Kidney tubule cell (primary cell): ENCODE results near the gene PKP2.
"Not testable (repeated sequence)": the region's sequence is repeated elsewhere in the genome, so short reads cannot be mapped to it uniquely, and the experiment has no call there.

ENCODE experiments used
- DNase-seq: peaks from one replicate; pipeline ENCODE4 v3.0.0-alpha.2; 2018; ENCODE audit warnings: low spot score

Gene PKP2

DNA sequence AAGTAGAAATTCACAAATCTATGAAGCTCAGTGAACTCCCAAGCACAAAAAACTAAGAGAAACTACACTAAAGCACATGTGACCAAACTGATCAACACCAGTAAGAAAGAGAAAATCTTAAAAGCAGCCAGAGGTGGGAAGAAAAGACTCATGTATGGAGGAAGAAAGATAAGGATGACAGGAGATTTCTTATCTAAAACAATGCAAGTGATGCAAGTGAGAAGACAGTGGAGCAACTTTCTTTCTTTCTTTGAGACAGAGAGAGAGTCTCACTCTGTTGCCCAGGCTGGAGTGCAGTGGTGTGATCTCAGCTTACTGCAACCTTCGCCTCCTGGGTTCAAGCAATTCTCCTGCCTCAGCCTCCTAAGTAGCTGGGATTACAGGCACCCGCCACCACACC, 34.9 kb downstream of the PKP2 start:
- not testable (repeated sequence) for DNase-seq

DNA sequence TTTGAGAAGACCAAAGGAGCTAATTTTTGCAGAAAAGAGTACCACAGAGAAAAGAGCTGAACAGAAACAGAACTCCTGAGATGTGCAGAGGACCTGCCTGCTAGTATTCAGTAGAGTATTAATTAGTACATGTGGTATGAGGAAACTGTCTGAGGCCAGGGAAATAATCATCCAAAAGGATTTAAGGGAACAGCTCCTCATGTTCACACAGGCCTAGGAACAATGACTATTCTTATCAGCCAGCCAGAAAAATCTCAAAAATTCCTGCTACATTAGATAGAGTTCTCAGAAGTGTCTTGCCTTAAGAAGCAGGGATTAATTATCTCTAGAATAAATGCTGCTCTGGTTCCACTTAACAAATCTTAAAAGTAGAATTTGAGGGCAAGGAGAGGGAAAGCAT, 36.4 kb downstream of the PKP2 start:
- DNase-seq, result peak; percentile 25

DNA sequence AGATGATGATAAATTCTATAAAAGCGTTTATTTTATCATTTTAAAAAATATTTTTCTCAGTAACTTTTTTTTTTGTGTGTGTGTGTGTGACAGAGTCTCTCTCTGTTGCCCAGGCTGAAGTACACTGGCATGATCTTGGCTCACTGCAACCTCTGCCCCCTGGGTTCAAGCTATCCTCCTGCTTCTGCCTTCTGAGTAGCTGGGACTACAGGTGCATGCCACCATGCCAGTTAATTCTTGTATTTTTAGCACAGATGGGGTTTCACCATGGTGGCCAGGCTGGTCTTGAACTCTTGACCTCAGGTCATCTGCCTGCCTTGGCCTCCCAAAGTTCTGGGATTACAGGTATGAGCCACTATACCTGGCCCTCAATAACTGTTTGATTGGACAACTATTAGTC, 37.2 kb downstream of the PKP2 start:
- no peak for DNase-seq

GRCh38 chr12:32854716-32855115, 41.9 kb downstream of the PKP2 start:
- no peak for DNase-seq

DNA sequence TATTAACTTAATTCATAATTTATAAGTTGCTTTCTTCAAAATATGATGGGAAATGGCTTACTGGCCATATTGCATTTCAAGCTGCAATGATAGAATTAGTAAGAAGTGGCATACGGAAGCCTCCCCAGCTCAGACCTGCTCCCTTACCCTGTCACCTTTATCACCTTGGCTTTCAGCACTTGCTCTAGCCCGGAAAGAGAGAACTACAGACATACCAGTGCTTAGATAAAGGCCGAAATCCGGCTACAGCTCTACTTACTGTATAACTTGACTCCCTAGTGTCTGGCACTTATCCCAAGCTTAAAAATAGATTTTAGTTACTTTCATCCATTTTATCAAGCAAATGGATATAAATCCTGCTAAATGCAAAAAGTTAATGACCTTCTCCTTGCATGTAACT, 42.5 kb downstream of the PKP2 start:
- DNase-seq, result no peak

DNA sequence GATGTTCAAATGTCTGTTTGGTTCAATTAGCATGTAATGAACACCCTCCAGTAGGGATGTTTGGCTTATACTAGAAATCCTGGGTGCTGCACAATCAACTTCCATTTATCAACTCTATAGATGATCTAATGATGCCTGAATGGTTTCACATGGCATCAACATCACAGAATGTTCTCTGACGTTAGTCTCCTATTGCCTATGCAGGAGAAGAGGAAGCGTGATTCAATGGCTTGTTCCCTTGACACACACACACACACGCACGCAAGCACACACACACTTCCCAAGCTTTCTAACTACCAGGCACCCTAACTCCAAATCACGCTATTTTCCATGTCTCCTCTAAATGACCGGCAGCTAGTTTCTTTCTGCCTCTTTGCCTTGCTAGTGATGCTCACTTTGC, 49.3 kb downstream of the PKP2 start:
- DNase-seq, result no peak

GRCh38 chr12:32846053-32846452, 50.5 kb downstream of the PKP2 start:
- DNase-seq, result no peak

DNA sequence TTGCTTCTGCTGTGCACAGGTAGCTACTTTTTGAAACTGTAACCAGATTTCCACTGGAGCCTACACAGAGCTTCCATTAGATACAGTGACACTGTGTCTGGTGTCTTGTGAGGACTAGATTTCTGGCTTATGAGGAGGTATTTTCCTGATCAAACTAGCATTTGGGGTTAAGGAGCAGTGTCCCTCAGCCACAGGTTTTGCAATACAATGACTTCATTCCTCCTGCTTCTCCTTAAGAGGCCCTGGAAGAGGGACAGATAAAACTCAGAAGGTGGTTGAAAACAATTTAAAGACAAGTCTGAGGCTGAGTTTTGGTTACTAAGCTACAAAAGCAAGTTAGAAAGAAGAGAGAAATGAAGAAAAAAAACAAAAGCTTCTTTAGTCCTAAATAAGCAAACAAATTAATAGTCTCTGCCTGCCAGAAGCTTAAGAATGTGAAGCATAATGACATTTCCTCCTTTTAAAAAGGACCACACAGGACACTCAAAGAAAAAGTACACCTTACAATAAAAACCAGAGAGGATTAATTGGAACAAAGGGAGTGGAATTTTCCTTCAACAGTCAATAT, 53.0 kb downstream of the PKP2 start:
- DNase-seq, result no peak

GRCh38 chr12:32841061-32841460, 55.5 kb downstream of the PKP2 start:
- DNase-seq, result no peak

DNA sequence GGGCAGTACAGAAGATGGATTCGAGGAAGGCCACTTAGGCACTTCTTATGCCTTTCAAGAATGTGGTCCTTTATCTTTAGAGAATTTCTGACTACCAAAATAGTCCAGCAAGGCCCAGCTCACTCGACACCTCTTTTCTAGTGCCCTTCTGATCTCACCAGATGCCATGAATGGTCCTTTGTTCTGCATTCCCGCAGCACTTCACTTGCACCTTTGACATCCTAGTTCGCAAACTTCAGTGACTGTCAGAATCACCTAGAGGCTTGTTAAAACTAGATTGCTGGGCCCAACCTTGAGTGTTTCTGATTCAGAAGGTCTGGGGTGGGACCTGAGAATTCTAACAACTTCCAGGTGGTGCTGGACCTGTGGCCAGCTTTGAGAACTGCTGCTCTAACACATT, 56.7 kb downstream of the PKP2 start:
- no peak for DNase-seq

DNA sequence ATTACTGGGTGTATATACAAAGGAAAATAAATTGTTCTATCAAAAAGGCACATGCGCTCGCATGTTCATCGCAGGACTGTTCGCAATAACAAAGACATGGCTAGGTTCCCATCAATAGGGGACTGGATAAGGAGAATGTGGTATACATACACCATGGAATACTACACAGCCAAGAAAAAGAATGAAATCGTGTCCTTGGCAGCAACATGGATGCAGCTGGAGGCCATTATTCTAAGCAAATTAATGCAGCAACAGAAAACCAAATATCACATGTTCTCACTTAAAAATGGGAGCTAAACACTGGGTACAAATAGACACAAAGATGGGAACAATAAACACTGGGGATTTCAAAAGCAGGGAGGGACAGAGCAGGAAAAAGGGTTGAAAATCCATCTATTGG, 58.6 kb downstream of the PKP2 start:
- no peak for DNase-seq

DNA sequence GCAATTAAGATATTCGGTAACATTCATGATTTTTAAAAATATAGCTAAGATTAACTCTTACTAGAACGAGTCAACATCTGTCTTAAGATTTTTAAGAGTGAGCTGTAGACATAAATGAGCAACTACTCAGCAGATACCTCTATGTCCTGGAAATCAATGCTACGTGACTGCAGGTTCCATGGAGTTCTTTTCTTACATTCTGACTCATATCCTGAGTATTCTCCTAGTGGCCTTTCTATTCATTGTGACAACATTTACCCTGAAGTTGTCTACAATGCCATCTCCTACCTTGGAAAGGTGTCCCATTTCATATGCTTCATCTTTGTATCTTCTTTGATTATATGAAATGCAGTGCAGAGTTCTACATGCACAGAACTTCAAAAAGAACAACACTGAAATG, 59.9 kb downstream of the PKP2 start:
- DNase-seq, result peak; percentile 49

DNA sequence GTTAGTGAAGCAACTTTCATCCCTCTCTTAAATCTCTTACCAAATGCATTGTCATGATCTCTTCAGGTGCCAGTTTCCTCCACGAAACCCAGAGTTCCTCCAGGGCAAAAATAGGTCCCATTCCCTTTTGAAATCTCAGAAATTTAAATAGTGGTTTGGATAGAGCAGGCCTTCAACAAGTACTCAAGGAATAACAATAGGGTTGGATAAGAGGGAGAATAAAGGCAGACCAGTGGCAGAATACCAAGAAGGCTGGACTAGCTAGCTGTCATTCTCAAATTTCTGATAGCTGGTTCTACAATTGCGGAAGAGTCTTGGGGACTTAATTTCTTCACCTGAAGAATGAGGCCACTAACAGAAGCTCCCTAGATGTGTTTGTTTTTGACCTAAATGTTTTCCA, 62.5 kb downstream of the PKP2 start:
- DNase-seq, result no peak

DNA sequence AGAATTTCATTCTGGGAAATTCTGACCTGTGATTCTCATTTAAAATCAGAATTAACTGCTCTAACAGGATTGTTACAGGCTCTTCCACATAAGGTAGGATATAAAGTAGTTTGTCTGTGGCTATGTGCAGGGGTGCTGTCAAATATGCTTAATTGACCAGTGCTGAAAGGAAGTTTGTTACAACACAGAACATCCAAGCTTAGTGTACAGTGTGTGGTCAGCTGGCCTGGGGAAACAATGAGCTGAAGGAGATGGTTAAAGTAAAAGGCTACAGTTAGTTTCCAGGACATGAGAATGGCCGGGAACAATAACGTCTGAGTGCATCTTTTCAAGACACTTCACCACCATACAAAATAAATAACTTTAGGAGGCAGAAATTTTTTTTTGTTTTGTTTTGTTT, 68.0 kb downstream of the PKP2 start:
- no peak for DNase-seq

- DNase-seq, result no peak
Measured at GRCh38 chr12:32828120-32828519, 68.5 kb downstream of the PKP2 start.

DNA sequence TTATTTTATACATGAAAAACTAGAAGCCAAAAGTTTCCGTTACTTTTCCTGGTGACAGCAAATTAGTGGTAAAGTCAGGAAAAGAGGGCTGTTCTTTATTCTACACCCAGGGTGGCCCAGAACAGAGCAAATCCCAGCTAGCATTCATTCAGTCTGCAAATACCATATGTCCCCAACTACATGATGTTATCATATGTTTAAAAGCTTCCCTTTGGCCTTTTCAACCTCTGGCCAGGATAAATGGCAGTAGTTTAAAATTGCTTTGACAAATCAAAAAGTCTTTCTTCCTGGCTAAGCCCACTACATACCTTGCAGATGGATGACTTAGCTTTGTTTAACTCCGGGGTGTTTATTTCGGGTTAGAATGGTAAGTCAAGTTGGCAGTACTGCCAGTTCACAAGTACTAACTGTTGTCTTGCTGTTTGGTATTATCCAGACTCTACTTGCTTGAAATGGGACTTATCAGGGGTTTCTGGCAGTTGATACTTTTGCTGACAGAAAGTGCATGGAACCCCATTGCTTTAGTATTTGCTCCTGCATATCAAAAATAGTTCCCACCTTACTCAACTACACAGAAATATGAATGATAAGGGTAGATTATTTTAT, 69.7 kb downstream of the PKP2 start:
- DNase-seq, result no peak

- no peak for DNase-seq
Measured at GRCh38 chr12:32824596-32824995, 72.0 kb downstream of the PKP2 start.

GRCh38 chr12:32822344-32822743, 74.2 kb downstream of the PKP2 start:
- no peak for DNase-seq

GRCh38 chr12:32821710-32822109, 74.9 kb downstream of the PKP2 start:
- no peak for DNase-seq

DNA sequence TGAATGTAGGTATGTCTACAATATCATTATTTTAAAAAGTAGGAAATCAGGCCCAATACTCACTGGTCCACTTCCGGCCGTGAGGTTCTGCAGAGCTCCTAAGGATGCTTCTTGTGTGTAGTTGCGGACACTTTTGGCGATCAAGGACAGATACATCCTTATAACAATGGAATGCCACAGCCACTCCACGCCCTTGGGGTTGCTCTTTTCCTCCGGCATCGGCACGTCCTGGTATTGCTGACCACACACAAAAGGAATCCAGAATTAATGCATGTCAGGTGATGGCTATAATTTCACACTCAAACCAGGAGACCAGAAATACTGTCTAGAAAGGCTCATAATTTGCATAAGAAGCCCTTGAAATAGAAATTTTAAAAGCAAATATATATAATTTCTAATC, 75.3 kb downstream of the PKP2 start:
- DNase-seq, result peak; percentile 30

- DNase-seq, result no peak
Measured at GRCh38 chr12:32820376-32820931, 76.1 kb downstream of the PKP2 start.

DNA sequence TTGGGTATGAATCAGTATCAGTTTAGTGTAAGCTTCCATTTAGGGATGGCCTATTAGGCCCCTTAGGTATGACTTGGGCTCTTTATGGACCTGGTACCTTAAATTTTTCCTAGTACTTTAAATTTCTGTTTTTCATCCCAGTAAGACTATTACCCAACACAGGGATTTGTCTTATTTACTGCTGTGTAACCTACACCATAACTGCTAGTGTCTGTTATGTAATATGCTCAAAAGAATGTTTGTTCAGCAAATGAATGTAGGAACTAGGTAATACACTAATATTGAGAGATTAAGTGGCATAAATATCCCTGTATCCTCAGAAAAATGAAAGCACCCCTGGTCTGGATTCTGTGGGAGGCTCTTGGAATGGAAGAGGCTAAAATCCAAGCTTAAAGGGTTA, 77.2 kb downstream of the PKP2 start:
- no peak for DNase-seq

- no peak for DNase-seq
Measured at GRCh38 chr12:32811686-32812392, 84.7 kb downstream of the PKP2 start.

DNA sequence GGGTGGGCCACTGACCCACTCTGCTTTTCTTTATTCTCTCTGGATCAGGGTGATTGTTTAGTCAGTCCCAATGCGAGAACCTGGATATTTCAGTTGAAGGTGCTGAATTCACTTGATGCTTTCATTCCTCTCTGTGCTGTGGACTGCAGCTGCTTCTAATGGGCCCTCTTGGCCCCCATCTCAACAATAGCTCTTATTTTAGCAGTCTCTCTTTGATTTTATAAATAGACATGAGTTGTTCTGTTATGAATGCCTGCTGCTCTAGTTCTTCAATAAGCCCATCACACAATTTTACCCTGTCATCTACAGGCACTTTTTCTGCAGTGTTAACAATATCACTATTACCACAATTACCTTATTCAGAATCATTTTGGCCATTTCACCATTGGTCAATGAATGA, 86.7 kb downstream of the PKP2 start:
- DNase-seq, result no peak
